ENCODE results near the gene MAP1A. TPM values are rescaled to one million over a fixed set of nuclear protein-coding genes. Genes with fewer than 3 reads are reported as not detected.

Gene MAP1A
- total RNA-seq, 1 experiment from 2014 or later, result 1.9 TPM

DNA sequence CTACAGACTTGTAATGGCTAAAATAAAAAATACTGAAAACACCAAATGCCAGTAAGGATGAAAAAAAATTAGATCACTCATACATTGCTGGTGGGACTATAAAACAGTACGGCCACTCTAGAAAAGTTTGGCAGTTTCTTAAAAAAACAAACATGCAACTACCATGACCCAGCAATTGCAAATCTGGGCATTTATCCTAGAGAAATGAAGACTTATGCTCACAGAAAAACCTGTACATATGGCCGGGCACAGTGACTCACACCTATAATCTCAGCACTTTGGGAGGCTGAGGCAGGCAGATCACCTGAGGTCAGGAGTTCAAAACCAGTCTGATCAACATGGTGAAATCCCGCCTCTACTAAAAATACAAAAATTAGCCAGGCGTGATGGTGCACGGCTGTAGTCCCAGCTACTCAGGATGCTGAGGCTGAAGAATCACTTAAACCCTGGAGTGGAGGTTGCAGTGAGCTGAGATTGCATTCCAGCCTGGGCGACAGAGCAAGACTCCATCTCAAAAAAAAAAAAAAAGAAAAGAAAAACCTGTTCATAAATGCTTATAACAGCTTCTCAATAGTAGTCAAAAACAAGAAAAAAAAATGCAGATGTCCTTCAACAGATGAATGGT is 30.0 kb upstream of the MAP1A start (continued):
- TF ChIP-seq CBX3 (IDR thresholded peaks at IDR 0.05; ENCODE audit: low read depth) (no peak), JUND (IDR thresholded peaks at IDR 0.05) (no peak), TCF7L2 (IDR thresholded peaks at IDR 0.05; ENCODE audit: borderline replicate concordance, extremely low read depth, insufficient read depth, insufficient read length) (no peak), POLR2A (IDR thresholded peaks at IDR 0.05; ENCODE audit: borderline replicate concordance, extremely low read depth, insufficient read depth, insufficient read length) (no peak), ELF1 (IDR thresholded peaks at IDR 0.05; ENCODE audit: borderline replicate concordance, low read depth) (no peak)
- TF ChIP-seq, protein P1, sequence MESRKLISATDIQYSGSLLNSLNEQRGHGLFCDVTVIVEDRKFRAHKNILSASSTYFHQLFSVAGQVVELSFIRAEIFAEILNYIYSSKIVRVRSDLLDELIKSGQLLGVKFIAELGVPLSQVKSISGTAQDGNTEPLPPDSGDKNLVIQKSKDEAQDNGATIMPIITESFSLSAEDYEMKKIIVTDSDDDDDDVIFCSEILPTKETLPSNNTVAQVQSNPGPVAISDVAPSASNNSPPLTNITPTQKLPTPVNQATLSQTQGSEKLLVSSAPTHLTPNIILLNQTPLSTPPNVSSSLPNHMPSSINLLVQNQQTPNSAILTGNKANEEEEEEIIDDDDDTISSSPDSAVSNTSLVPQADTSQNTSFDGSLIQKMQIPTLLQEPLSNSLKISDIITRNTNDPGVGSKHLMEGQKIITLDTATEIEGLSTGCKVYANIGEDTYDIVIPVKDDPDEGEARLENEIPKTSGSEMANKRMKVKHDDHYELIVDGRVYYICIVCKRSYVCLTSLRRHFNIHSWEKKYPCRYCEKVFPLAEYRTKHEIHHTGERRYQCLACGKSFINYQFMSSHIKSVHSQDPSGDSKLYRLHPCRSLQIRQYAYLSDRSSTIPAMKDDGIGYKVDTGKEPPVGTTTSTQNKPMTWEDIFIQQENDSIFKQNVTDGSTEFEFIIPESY (IDR thresholded peaks at IDR 0.05; ENCODE audit: extremely low read depth, insufficient replicate concordance, low read length), result no peak

DNA sequence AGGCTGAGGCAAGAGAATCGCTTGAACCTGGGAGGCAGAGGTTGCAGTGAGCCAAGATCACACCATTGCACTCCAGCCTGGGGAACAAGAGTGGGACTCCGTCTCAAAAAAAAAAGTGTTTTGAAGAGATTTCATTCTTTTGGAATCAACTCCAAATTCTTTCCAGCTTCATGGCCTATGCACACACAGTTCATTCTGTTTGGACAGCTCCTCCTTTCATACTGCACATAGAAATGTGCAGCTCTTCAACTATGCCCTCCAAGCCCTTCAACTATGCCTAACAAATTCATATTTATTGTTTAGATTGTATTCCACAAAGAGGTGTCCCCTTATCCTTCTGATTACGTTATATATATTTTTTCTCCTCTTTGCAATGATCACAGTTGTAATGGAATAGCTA is 28.6 kb upstream of the MAP1A start:
- Histone ChIP-seq H3K9me2 (ENCODE audit: insufficient read depth) (no peaks in the 10 kb centered on the region), H3K36me3 (ENCODE audit: control insufficient read depth in 1 of 2, insufficient read depth in 2 of 2, low read length in 2 of 2) (peaks cover 11 to 34% of the 10 kb centered on the region in 2 experiments), H3K27me3 (ENCODE audit: insufficient read depth, low read length) (no peaks in the 10 kb centered on the region), H3K4me2 (ENCODE audit: low read length) (no peak overlapping the region), H3K27ac (ENCODE audit: low read depth, low read length) (no peak overlapping the region), H3K9me3 (ENCODE audit: control insufficient read depth in 1 of 2, insufficient read depth in 1 of 2, low read depth in 1 of 2, low read length in 2 of 2) (no peaks in the 10 kb centered on the region), H3K79me2 (ENCODE audit: insufficient read depth, low read length) (peaks cover 9% of the 10 kb centered on the region), H3K9ac (ENCODE audit: low read length) (no peak overlapping the region), H3K4me3 (replicated peaks in 1 of 2; ENCODE audit: low read depth in 1 of 2, low read length in 2 of 2) (no peak overlapping the region), H2AFZ (ENCODE audit: low read depth, low read length, poor library complexity, severe bottlenecking) (no peak overlapping the region), H3K4me1 (ENCODE audit: control insufficient read depth in 1 of 2, insufficient read depth in 2 of 2, low read length in 2 of 2) (peaks cover 4 to 11% of the 10 kb centered on the region in 2 experiments; a peak in 3 of 4 replicates), H4K20me1 (ENCODE audit: insufficient read depth) (no peaks in the 10 kb centered on the region)
- ChIA-PET CTCF (no interaction called here), POLR2A (no interaction called here), RAD21 (ENCODE audit: low non-redundant PET in 1 of 2, low total read pairs in 2 of 2, uncharacterized antibody in 2 of 2, unreplicated experiment in 2 of 2) (no interaction called here)
- intact Hi-C loops (cut with micrococcal nuclease), result no loop called here
- DNase-seq (ENCODE audit: low read depth, low spot score), result no peak
- no peak for ATAC-seq
- TF ChIP-seq RAD21 (IDR thresholded peaks at IDR 0.05; ENCODE audit: low read depth), result no peak
- BruUV-seq (replicated peaks), result no TSS peak
